Ureter (tissue), 1 donor: ENCODE measurements around the gene NXF2. TPM values are rescaled to one million over a fixed set of nuclear protein-coding genes. Genes with fewer than 3 reads are reported as not detected.
A peak's percentile ranks its signal among the peaks of the same experiment; 100 is the strongest.
"Not testable (repeated sequence)": the region's sequence is repeated elsewhere in the genome, so short reads cannot be mapped to it uniquely, and the experiment has no call there.

Experiments used
- DNase-seq: peaks from one replicate; pipeline ENCODE4 v3.0.0-alpha.2; 2020; ENCODE audit warnings: low spot score
- total RNA-seq: library from RNA; stranded (reverse); gene quantifications from one replicate; pipeline ENCODE4 v1.2.4, GENCODE V29; 2023
- donor health status: DM: yes; HTN: yes; CAD: no.

NXF2 gene, protein sequence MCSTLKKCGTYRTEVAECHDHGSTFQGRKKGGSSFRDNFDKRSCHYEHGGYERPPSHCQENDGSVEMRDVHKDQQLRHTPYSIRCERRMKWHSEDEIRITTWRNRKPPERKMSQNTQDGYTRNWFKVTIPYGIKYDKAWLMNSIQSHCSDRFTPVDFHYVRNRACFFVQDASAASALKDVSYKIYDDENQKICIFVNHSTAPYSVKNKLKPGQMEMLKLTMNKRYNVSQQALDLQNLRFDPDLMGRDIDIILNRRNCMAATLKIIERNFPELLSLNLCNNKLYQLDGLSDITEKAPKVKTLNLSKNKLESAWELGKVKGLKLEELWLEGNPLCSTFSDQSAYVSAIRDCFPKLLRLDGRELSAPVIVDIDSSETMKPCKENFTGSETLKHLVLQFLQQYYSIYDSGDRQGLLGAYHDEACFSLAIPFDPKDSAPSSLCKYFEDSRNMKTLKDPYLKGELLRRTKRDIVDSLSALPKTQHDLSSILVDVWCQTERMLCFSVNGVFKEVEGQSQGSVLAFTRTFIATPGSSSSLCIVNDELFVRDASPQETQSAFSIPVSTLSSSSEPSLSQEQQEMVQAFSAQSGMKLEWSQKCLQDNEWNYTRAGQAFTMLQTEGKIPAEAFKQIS
- total RNA-seq = not detected

DNA sequence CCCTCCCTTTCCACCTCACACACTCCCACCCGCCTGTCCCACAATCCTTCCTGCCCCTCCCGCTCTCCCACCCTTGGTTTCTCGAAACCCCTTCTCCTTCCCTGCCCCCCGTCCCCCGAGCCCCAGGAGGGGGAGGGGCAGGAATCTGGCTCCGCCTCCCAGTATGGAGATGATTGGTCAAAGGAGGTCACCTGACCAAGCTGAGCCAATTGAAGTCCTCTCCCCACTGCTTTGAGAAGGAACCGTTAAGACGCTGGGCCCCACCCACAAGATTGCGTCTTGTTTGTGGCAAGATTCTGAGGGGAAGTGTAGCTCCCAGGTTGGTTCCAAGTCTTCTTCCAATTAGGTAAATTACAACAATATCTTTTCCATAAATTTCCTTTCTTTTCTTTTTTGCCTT lies at the start of gene NXF2:
TSS of gene NXF2 (plus strand) at position 275 of the 400 bp plus-strand sequence. CDS start 59,912 bp downstream, outside the sequence.
- DNase-seq = not testable (repeated sequence)

DNA sequence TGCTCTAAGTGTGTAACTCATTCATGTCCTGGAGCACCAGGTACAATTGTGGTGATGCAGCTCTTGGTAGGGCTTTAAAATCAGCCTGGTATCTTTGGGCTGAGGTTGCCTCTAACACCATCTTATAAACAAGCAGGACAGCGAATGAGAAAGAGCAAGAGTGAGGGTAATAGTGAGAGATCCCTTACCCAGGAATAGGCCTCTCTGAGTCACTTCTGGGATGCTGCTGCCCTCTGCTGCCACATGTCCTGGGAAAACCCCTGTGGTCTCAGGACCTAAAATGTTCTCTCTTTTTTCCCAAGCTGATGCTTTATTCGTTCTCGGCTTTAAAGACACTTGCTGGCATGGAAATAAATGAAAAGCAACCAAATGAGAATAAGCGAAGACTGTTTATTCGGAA lies 39.0 kb upstream of the NXF2 start:
- DNase-seq = not testable (repeated sequence)

DNA sequence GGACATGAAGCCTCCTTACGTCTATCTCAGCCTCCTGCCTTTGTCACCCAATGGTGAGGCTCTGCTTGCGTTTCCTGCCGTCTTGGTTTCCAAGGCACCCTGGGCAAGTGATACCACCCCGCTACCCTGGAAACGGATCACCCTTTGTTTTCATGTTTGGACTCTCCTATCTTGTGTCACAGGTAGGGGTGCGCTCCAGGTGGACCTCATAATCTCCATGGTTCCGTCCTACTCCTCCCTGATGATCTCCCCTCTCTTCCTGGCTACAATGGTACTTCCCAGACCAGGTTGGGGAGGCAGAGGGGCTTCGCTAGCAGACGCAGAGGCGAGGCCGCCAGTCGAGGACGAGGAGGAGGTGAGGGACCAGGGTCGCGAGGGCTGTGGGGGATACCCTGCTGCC lies 32.0 kb upstream of the NXF2 start, which contains the start of gene TCP11X1:
TSS of gene TCP11X1 (plus strand) at position 316 of the 400 bp plus-strand sequence.
- not testable (repeated sequence) for DNase-seq

DNA sequence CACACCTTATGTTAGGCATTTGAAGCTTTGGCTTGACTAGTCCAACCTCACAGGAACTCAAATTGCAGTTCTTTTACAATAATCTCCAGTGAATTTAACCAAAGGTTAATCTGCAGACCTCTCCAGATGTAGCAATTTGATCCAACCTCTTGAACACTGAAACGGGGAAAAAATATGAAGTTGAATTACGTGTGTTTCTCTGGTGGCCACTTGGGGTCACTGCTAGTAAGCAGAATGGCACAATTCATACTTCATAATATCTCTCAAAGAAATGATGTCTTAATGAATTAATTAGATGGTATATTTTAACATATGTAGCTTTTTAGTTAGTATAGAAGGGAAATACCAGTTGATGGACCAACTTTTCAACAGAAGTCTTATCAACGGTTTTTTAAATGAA lies 30.5 kb upstream of the NXF2 start:
- DNase-seq = not testable (repeated sequence)

DNA sequence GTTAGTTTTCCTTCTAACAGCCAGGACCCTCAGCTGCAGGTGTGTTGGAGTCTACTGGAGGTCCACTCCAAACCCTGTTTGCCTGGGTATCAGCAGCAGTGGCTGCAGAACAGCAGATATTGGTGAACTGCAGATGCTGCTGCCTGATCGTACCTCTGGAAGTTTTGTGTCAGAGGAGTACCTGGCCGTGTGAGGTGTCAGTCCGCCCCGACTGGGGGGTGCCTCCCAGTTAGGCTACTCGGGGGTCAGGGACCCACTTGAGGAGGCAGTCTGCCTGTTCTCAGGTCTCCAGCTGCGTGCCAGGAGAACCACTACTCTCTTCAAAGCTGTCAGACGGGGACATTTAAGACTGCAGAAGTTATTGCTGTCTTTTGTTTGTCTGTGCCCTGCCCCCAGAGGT lies 11.3 kb upstream of the NXF2 start:
- peak; percentile 1 for DNase-seq

DNA sequence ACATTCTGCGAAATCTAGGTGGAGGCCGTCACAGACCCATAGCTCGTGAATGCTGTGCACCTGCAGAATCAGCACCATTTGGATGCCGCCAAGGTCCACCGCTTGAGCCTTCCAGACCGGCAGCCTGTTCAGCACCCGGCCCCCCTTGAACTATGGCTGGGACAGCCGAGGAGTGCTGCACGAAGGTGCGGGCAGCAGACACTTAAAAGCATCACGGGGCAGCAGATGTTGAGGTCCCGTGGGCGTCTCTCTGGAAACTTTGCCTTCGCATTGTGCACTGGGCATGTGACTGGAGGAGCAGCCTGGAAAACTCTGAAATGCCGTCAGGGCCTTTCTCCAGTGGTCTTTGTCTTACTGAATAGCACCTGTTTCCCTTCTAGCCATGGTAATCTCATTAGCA lies 6.7 kb upstream of the NXF2 start:
- not testable (repeated sequence) for DNase-seq

DNA sequence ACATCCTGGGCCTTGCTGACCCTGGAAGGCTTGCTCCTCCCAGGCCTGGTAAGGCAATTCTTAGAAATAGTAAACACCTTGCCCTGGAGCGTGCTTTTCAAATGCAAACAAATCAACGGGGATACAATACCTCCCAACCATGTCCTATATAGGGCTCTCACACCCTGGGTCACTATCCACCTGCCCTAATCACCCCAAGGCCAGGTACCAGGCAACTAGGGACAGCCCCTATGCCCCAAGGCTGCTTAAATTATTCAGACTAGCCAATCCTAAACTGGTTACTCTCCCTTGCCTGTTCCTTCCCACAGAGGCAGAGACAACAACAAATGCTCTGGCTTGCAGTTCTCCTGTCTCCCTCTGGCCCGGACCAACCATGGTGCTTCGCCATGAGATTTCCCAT lies 25.3 kb downstream of the NXF2 start:
- DNase-seq = not testable (repeated sequence)

DNA sequence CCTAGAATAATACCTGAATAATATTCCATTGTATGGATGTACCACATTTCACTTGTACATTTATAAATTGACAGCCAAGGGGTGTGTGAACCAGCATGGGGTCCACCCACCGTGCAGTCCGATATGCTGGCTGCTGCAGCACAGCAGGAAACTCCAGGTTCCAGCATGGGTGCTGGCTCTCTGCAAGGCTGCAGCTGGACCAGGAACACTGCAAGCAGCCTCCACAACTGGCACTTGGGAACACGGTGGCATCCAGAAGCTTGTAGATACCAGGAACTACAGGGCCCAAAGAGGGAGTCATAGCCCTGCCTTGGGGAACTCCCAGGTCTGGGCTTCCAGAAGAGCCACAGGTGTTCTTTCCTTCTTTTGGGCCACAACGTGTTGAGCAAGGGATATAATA lies 91.2 kb downstream of the NXF2 start:
- DNase-seq = no peak

DNA sequence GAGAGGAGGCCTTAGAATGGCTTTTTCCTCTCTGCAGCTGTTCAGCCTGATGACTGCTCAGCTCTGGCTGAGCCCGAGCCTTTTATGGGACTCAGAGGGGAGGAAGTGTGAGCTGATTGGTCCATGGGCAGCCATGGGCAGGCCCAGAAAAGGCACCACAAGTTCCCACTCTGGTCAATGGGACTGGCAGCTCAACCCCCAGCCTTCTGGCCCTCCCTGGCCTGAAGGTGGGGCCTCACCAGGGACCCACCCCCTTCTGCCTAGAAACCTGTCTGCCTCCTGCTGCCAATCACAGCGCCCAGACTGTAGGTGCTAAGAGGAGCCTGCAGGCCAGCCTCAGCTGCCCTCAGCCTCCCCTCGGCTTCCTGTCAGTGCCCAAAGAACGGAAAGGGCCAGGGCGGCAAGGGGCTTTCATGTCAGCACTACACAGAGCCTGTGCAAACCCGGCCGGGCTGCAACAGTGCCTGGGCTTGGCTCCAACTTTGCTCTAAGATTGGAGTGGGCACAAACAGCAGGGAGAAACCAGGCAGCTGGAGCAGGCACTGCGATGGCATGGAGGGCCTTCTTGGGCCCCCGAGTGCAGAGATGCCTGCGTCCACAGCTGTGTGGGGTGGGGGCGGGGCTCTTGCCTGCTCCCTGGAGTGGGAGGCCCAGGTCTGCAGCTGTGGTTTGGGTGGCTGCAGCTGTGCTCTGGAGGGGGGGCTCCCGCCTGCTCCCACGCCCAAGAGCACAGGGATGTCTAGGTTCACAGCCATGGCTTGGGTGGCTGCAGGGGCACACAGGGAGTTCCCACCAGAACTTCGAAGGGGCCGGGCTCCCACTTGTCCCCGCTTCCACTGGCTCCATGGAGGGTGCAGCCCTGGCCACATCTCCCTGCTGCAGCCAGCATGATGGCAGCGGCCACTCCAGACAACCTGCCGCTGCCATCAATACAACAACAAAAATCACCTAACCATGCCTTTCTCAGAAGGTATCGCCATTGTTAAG lies 92.6 kb downstream of the NXF2 start:
- DNase-seq = no peak

DNA sequence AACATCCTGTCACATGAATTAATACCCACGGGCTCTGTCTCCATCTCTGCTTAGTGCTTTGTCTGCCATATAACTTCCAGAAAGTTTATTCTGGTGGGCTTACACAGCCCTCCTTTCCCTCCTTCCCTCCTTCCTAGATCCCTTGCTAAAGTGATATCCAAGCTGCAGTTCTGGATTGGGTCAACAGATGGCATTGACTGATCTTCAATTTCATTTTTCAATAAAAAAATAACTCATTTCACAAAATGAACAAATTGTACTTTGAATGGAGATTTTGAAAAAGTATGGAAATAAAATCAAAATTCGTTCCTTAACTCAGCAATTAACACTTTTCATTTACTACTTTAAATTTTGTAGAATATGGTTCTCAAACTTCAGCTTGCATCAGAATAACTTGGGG lies 94.9 kb downstream of the NXF2 start:
- DNase-seq = no peak

DNA sequence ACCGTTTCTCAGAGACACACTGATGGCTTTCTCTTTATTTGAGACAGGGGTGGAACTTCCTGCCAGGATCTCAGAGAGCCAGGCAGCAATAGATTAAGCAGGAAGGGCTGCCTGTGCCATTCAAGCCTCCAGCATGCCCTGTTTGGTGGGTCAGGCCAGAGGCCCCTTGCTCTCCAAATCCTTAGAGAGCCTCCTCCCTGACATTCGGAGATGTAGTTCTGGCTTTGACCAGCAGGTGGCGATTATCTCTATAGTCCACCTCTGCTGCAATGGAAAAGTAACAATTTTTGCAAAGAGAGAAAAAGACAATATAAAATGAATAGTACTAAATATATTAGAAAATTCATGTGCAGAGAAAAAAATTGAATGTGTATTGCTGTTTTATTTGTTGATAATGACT lies 98.9 kb downstream of the NXF2 start:
- peak; percentile 55 for DNase-seq

Other genes starting within 250 kb of the NXF2 start
- gene TCEAL2, start 121.5 kb upstream of the NXF2 start, total RNA-seq = 11.7 TPM
- 1.4 TPM for gene TCEAL6, start 104.7 kb upstream of the NXF2 start, total RNA-seq
- 3.7 TPM for gene BEX5, start 91.2 kb upstream of the NXF2 start, total RNA-seq
- not detected for gene TCP11X1, start 31.9 kb upstream of the NXF2 start, total RNA-seq
- not detected for gene NXF2B, start 192.8 kb downstream of the NXF2 start, total RNA-seq
- gene TCP11X2, start 224.6 kb downstream of the NXF2 start, total RNA-seq = not detected